ENCODE results near the gene ZKSCAN5.
"Not testable (repeated sequence)": the region's sequence is repeated elsewhere in the genome, so short reads cannot be mapped to it uniquely, and the experiment has no call there.

Gene ZKSCAN5

DNA sequence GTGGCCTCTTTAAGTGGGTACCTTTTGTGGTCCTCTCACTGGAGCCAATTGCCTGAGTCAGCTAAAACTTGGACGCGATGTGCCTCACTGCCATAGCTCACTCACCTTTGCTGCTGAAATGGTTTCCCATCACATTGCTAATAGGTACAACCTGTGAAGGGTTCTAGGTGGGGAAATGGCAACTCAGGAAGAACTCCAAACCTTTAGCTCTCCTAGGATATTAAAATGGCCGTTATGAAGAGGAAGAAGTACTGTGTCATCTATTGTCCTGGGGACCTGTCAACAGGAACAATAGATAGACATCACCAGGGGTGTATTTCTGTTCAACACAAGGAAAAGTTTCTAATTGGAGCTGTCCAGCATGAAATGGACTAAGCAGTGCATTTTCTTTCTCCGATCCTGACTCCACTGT is 52.7 kb downstream of the ZKSCAN5 start:
- no peak for DNase-seq

DNA sequence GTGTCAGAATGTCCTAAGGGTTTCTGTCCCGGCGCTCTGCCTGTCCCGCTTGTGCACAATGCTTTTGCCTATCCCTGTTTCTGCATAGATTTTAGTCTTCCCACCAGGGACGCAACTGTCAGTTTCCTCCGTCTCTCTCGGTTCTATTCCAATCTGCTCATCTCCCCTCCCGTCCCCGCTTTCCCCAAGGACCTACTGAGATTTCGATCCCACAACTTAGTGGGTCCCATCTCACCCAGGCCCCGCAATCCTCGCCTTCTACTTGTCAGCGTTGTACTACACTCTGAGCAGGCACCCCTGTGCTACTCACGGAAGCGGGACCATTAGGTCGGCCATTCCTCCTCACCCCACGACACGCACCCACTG is 53.5 kb downstream of the ZKSCAN5 start:
- DNase-seq: no peak

DNA sequence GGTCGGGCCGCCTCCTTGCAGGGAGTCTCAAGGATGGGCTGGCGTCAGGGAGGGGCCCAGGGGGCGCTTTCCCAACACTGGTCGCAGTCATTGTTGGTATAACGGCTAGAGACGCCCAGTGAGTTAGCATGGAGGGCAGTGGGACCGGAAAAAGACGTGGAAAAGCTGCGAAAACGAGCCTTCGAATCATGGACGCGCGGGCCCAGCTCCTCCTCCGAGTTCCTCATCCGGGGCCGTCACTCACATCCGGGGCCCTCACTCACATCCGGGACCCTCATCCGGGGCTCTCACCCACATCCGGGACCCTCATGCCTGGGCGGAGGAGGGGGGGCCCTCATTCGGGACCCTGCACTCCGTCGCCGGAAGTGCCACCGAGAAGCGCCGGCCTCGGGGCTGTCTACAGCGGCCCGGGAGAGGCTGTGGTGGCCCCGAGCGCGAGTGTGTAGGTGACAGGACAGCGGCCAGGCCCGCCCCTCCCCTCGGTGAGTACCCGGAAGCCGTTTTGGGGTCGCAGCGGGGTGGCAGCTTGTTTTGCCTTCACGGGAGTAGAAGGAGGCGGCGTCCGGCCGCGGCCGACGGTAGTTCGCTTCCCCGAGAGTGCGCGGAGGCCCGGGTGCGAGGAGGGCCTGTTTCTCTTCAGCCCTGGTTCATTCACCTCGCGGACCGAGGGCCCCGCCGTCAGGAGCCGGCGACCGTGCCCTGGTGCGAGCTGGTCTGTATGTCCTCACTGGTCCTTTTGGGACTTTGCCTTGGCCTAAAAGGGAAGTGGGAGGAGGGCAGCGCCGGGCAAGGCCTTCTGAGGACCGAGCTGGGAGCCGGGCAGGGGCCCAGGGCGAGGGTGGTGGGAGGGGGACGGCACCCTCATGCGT is 54.1 kb downstream of the ZKSCAN5 start, which contains the start of gene ZNF655:
TSS of gene ZNF655 (plus strand) at position 337 of the 869 bp plus-strand sequence. CDS start 1,918 bp downstream, outside the sequence.
- peak; percentile 92 for DNase-seq

DNA sequence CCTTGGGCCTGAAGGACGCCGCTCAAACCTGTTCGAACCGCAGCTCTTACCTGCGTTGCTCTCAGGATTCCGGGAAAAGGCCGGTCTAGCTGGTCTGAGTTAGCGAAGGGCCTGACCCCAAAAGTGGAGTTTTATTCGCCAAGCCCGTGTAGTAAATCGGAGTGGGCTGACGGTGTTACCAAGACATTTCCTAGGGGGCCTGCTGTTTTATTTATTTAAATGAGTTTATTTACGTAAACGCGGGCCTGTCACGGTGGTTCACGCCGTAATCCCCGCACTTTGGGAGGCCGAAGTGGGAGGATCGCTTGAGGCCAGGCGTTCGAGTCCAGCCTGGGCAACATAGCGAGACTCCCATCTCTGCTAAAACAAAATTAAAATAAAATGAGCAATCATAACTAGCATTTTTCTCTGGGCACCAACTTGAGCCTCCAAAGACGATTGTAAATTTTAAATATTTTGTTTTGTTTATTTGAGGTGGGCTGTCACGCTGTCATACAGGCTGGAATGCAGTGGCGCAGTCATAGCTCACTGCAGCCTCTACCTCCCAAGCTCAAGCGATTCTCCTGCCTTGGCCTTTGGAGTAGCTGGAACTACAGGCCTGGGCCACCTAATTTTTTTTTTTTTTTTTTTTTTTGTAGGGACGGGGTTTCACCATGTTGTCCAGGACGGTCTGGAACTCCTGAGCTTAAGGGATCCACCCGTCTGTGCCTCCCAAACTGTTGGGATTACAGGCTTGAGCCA is 54.9 kb downstream of the ZKSCAN5 start:
- no peak for DNase-seq

DNA sequence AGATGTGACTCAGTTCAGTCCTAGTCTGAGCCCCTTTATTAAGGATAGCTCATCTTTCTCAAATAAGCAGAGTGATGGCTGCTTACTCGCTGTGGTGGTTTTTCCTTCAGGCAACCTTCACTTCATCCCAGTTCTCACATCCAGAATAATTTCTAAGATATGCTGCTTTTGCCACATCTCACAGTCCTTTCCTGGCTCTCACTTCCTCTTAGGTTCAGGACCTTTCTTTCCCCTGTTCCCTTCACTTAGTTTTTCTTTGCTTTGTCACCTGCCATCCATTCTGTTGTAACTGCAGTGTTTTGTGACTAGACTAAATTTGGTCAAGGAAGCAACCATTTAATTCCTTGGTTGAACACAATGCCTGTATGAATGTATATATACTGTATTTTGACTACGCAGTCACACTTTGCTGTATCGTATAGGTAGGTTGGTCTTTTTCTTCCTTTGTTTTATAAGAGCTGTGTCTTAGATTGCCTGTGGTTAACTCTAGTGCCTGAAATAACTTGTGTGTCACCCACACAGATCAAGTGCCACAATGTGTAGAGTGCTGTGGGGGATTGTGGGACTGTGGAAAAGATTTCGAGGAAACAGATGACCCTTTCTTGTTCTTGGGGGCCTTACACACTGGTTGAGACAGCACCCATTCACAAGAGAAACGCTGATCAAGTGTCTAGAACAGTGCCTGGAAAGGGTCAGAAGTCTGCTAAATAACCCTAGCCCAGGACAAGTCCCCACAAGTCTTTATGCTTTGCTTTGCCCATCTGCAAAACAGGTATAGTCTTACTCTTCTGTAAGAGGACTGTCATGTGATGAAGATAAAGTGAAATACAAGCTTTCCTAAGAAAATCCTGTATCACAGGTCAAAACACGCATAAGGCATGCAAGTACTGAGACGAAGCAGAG is 56.6 kb downstream of the ZKSCAN5 start:
- DNase-seq: no peak

DNA sequence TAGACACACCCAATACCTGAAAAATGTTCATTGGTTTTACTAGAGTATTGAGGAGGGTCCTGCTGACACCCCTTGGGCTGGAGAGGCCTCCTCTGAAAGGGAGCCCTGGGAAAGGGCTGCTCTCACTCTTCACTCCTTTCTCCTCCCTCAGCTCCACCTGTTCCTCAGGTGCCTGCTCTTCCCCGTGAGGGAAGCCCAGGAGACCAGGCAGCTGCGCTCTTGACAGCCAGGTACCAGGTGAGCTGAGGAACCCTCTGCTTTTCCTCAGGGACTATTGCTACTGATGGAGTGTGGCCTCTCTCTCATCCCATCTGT is 57.2 kb downstream of the ZKSCAN5 start:
- no peak for DNase-seq

DNA sequence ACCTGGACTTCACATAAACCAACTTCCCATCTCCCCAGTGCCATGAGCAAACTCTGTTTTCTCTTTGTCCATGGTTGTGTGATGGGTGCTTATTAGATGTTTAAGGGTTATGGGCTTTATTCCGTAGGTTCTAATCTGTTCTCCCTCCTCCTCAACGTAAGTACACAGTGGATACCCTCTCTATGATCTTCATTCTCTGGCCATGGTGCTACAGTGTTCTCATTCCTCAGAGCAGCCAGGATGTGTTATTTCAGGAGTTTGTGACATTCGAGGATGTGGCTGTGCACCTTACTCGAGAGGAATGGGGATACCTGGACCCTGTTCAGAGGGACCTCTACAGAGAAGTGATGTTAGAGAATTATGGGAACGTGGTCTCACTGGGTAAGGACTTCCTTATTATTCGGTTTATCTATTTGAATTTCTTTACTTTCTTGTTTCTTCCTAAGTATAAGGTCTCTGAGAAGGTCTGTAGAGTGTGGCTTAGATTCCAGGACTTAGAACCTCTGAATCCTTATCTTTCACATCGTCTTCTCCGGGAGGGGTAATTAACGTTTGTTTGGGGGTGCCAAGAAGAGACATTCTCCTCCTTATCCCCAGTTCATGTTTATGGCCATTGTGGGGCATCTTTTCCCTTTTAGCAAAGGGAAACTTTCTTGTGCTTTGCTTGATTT is 57.8 kb downstream of the ZKSCAN5 start:
- no peak for DNase-seq

DNA sequence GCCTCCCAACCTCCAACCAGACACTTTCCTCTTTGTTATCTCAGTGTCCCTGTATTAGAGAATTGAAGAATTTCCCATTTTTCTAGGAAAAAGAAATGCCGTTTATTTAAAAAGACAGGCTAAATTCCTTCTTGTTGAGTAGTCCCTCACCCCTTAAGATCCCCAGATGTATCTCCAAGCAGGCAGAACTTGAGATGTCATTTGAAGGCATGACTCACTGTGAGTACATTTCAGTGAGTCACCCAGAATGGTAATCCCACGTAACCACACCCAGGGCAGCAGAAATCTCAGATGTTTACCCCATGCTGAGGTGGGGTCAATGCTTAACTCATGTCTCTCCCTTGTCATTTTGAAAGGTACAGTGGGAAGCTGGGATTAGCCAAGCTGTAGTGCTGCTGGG is 58.4 kb downstream of the ZKSCAN5 start:
- DNase-seq: no peak

DNA sequence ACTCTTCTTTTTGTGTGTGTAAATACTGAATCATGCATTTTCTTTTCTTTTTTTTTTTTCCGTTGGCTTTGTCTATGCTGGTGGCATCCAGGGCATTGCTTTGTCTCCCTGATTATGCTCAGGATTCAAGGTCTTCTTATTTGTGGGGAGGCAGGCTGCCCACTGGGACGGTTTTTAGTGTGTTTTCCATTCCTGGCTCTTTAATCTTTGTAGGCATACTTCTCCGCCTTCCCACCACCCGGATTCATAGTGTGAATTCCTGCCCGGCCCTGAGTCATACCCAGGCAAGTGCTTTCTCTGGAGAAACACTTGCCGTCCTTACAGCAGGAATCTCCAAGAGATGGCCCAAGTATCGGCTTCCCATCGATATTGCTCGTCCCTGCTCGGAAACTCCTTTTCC is 59.2 kb downstream of the ZKSCAN5 start:
- no peak for DNase-seq

DNA sequence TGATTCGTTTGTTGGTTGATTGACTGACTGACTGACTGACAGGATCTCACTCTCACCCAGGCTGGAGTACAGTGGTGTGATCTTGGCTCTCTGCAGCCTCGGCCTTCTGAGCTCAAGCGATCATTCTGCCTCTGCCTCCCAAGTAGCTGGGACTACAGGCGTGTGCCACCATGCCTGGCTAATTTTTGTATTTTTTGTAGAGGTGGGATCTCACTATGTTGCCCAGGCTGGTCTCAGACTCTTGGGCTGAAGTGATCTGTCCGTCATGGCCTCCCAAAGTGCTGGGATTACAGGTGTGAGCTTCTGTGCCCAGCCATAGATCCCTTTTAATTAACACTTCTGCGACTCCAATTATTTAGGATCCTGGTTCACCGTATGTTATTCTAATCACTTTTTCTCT is 64.3 kb downstream of the ZKSCAN5 start:
- not testable (repeated sequence) for DNase-seq

DNA sequence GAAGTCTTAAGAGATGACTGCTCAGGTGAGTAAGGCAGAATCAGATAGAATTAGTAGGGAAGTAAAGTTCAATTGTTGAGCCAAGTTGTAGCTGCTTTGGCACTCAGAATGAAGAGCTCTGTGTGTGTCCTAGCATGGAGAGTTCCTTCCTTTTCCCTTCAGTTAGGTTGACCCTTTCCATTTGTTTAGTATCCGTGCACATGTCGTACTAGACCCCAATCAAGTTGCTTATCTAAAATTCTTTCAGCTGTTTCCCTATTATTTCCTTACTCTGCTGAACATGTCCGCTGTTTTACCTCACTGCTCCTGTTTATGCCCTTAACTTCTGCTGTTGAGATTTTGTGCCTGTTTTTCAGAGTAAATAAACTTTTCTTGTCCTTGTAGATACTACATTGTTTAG is 67.3 kb downstream of the ZKSCAN5 start:
- no peak for DNase-seq

DNA sequence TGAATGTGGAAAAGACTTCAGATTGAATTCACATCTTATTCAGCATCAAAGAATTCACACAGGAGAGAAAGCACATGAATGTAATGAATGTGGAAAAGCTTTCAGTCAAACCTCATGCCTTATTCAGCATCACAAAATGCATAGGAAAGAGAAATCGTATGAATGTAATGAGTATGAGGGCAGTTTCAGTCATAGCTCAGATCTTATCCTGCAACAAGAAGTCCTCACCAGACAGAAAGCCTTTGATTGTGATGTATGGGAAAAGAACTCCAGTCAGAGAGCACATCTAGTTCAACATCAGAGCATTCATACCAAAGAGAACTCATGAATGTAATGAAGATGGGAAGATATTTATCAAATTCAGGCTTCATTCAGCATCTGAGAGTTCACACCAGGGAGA is 68.8 kb downstream of the ZKSCAN5 start:
- no peak for DNase-seq

DNA sequence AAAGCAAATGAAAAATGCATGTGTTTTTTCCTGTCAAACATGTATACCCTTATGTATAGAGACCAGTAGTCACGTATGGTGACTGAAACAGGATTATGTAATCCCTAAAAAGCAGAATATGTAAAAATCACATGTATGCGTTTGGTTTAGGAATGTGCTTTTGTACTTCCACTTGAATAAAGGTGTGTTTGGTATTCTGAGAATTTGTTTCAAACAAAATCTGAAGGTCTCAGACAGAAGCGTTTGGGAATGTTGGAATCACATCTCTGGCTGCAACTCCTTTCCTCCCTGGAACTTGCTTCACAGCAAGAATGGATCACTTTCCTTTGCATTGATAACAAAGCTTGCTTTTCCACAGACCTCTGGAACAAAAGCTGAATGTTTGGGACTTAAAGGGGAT is 71.8 kb downstream of the ZKSCAN5 start:
- no peak for DNase-seq

DNA sequence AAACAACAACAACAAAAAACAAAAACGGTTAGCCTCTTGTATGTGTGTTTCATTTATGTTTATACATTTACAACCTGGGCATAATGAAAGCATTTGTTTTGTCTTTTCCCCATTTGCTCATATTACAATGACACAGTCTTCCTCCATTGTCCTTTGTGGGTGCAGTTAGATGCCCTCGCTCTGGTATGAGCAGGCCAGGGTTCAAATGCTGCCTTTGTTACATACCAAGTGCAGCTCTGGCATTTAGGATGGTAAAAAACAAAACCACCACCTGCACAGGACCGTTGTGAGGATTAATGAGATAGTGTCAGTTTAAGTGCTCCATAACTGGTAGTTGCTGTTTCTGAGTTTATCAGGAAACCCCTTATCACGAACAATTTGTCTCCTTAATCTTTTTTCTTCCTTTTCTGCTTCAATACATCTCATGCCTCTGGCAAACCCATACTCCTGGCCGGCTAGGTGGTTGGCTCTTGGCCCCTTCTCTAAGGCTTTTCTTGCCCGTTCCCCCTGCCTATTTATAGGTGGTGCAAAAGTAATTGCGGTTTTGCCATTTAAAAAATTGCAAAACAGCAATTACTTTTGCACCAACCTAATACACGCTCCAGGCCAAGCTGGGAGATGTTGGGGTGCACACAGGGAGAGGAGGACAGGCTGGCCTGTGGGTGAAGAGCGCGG is 75.0 kb downstream of the ZKSCAN5 start:
- no peak for DNase-seq

DNA sequence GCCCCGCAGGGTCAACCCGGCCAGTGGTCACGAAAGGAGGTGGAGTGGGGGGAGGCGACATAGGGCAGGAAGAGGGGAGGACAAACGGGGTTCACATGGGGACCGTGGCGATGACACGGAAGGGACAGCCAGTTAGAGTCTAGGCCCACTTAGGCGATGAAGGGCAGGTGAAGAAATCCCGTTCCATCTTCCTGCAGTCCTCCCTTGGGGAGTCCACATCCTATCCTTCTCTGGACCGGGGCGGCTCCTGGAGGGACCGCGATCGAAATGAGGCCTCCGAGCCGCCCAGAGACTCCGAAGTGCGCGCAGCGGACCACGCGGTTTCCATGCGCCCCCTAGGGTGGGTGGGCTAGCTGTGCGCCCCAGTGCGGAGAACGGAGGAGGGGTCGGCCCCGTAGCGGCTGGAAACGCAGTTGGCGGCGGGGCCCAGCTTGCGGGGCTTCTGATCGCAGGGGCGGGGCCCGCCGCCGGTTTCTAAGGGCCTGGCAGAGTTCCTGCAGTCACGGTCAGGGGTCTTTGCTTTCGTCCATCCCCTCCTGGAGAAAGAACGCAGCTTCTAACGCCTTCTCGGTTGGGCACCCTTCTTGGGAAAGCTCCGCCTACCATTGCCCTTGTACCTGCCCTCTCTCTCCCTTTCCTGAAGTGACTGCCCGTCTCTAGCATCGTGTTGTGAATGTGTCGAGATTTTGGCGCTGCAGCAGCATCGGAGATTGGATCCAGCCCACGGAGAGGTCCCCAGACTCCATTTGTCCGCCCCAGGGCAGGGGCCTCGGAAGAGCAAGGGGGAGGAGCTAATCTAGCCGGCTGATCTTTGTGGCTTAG is 75.7 kb downstream of the ZKSCAN5 start:
- DNase-seq: peak; percentile 75

DNA sequence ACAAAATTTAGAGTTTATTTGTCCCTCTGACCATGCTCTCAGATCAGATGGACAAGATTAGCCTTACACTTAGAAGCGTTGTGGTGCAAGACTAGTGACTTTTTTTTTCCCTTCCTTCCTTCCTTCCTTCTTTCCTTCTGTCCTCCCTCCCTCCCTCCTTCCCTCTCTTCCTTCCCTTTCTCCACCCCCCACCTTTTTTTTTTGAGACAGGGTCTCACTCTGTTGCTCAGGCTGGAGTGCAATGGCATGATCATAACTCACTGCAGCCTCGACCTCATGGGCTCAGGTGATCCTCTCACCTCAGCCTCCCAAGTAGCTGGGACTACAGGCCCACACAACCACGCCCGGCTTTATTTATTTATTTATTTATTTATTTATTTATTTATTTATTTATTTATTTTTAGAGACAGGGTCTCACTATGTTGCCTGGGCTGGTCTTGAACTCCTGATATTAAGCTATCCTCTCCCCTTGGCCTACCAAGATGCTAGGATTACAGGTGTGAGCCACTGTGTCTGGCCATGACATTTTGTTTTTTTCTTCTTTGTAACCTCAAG is 76.4 kb downstream of the ZKSCAN5 start:
- not testable (repeated sequence) for DNase-seq
